ENCODE results near the gene DCAF15. TPM values are rescaled to one million over a fixed set of nuclear protein-coding genes. Genes with fewer than 3 reads are reported as not detected.

DCAF15 gene
- polyA plus RNA-seq, 3 donors from 2014 or later, result 2.4 to 9.4 (median 4.2) TPM

DNA sequence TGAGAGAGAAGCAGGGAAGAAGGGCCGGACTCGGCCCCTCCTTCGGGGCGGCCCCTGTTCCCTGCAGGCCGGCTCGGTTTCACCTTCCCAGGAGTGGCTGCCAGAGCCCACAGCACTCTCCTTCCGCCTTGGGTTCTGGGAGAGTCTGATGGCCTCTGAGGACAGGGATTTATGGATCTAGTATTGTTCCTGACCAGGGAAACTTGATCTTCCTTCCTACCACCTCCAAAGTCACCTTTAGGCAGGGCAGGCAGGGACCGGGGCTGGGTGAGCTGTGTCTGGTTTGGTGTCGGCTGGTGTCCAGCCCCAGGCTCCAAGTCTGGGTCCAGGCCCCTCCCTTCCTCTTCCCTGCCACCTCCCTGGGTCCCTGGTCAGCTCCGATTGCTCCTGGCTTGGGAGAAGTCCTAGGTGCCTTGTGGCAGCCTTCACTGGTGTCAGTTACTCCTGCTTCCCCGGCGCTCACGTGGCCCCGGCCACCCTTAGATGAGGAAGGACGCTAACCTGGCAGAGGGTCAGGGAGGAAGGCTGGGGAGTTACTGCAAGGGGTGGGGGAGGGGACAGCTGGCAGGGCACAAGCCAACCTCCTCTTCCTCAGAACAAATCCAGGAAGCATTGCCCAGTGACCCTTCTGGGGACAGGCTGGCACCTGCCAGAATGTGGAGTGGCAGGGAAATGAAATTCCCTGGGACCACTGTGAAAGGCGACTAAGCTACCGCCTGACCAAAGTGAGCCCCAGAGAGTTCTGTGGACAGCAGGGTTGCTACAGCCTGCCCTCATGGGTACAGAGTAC lies 35.0 kb downstream of the DCAF15 start:
- Mint-ChIP-seq H3K4me3 (peak overlapping the region; percentile 72 to 77 (median 74)), H3K27ac (peak overlapping the region; percentile 96 to 100 (median 99)), H3K9me3 (no peaks in the 10 kb centered on the region), H3K27me3 (ENCODE audit: low read depth in 3 of 3) (peaks cover 6 to 8% (median 6%) of the 10 kb centered on the region in 3 donors), H3K36me3 (peaks cover 0 to 15% (median 9%) of the 10 kb centered on the region in 3 donors), H3K4me1 (peaks cover 32 to 65% of the 10 kb centered on the region in 2 donors)
- DNase-seq, result no peak

- H3K4me1 Mint-ChIP-seq, result peaks cover 32 to 59% of the 10 kb centered on the region in 2 donors
- H3K4me3 Mint-ChIP-seq, result no peak overlapping the region
- peak overlapping the region; percentile 40 to 100 (median 98) for H3K27ac Mint-ChIP-seq
- H3K36me3 Mint-ChIP-seq, result peaks cover 0 to 19% (median 9%) of the 10 kb centered on the region in 3 donors
- peaks cover 6 to 8% (median 6%) of the 10 kb centered on the region in 3 donors for H3K27me3 Mint-ChIP-seq (ENCODE audit: low read depth in 3 of 3)
- no peak for DNase-seq
- no peaks in the 10 kb centered on the region for H3K9me3 Mint-ChIP-seq
Observed at GRCh38 chr19:13989487-13989886, 37.2 kb downstream of the DCAF15 start.

DNA sequence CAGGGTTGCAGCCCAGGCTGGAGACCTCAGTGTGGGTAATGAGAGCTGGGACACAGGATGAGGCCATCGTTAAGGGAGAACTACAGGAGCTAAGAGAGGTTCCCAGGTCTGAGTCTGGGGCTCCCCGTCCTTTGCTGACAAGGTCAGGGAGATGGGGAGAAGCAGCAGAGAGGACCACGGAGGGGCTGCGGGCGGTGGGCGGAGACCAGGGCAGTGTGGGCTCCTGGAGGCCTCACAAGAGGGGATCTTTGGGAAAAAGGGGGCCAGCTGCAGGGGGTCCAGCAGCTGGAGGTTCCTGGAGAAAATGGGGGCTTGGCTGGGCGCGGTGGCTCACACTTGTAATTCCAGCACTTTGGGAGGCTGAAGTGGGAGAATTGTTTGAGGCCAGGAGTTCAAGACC lies 37.8 kb downstream of the DCAF15 start:
- H3K9me3 Mint-ChIP-seq, result no peaks in the 10 kb centered on the region
- H3K4me1 Mint-ChIP-seq, result peaks cover 31 to 55% of the 10 kb centered on the region in 2 donors
- DNase-seq, result no peak
- peaks cover 6 to 8% (median 6%) of the 10 kb centered on the region in 3 donors for H3K27me3 Mint-ChIP-seq (ENCODE audit: low read depth in 3 of 3)
- no peak overlapping the region for H3K4me3 Mint-ChIP-seq
- peak overlapping the region in 5 of 6 donors; percentile 68 to 100 (median 96) for H3K27ac Mint-ChIP-seq
- H3K36me3 Mint-ChIP-seq, result peaks cover 0 to 19% (median 9%) of the 10 kb centered on the region in 3 donors

- Mint-ChIP-seq H3K4me1 (peaks cover 11 to 36% of the 10 kb centered on the region in 2 donors), H3K27ac (peak overlapping the region in 3 of 6 donors; percentile 43 to 81 (median 50))
Observed at GRCh38 chr19:13992025-13992424, 39.7 kb downstream of the DCAF15 start.

GRCh38 chr19:13993590-13994300 lies 41.4 kb downstream of the DCAF15 start:
- H3K36me3 Mint-ChIP-seq, result peaks cover 0 to 21% (median 9%) of the 10 kb centered on the region in 3 donors
- peak overlapping the region in 1 of 6 donors; percentile 49 for H3K27ac Mint-ChIP-seq
- peaks cover 0 to under 1% (median 0%) of the 10 kb centered on the region in 3 donors for H3K27me3 Mint-ChIP-seq (ENCODE audit: low read depth in 3 of 3)
- no peak overlapping the region for H3K4me3 Mint-ChIP-seq
- peaks cover 0 to 18% of the 10 kb centered on the region in 2 donors for H3K4me1 Mint-ChIP-seq
- no peaks in the 10 kb centered on the region for H3K9me3 Mint-ChIP-seq
- no peak for DNase-seq

More at GRCh38 chr19:13992025-13992424, 39.7 kb downstream of the DCAF15 start:
- no peak for DNase-seq
- no peak overlapping the region for H3K4me3 Mint-ChIP-seq
- no peaks in the 10 kb centered on the region for H3K9me3 Mint-ChIP-seq
- peaks cover 0 to 2% (median 2%) of the 10 kb centered on the region in 3 donors for H3K27me3 Mint-ChIP-seq (ENCODE audit: low read depth in 3 of 3)
- H3K36me3 Mint-ChIP-seq, result peaks cover 0 to 19% (median 9%) of the 10 kb centered on the region in 3 donors

GRCh38 chr19:13995017-13995728 lies 42.9 kb downstream of the DCAF15 start:
- no peak overlapping the region for H3K4me3 Mint-ChIP-seq
- H3K9me3 Mint-ChIP-seq, result no peaks in the 10 kb centered on the region
- H3K27ac Mint-ChIP-seq, result peak overlapping the region in 1 of 6 donors; percentile 34
- H3K36me3 Mint-ChIP-seq, result peaks cover 0 to 16% (median 5%) of the 10 kb centered on the region in 3 donors
- H3K4me1 Mint-ChIP-seq, result peaks cover 0 to 9% of the 10 kb centered on the region in 2 donors
- H3K27me3 Mint-ChIP-seq (ENCODE audit: low read depth in 3 of 3), result no peaks in the 10 kb centered on the region
- DNase-seq, result no peak

GRCh38 chr19:13995878-13996765 lies 43.8 kb downstream of the DCAF15 start:
- no peak overlapping the region for H3K27ac Mint-ChIP-seq
- H3K36me3 Mint-ChIP-seq, result peaks cover 0 to 11% (median under 1%) of the 10 kb centered on the region in 3 donors
- DNase-seq, result no peak
- no peak overlapping the region for H3K4me3 Mint-ChIP-seq
- H3K4me1 Mint-ChIP-seq, result peaks cover 3 to 13% of the 10 kb centered on the region in 2 donors
- no peaks in the 10 kb centered on the region for H3K9me3 Mint-ChIP-seq
- H3K27me3 Mint-ChIP-seq (ENCODE audit: low read depth in 3 of 3), result peaks cover 0 to 2% (median 0%) of the 10 kb centered on the region in 3 donors

DNA sequence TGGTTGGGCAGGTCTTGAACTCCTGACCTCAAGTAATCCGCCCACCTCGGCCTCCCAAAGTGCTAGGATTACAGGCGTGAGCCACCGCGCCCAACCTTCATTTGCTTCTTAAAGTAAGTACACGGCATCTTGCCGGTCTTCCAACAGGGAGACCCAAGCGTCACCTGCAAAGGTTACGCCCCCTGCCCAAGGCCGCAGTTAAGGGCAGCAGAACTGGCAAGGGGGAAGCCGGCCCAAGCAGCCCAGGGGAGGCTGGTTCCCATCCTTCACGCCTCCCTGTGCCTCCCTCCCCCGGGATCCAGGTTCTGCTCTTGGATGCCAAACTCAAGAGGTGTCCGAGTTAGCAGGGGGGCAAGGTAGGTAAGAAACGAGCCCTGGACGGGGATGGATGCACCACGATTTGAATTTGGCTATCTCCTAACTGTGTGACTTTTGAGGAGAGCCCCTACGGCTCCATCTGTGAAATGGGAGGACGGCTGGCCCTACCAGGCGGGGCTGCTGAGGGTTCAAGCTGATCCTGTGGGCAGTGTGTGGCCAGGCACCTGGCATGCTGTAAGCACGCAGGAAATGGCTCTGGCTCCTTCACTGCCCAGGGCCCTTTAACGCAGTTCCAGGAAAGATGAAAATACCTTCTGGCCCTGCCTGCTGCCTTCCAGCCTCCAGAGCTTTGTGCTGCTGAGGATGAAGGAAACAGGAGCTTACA lies 44.8 kb downstream of the DCAF15 start:
- H3K9me3 Mint-ChIP-seq, result no peaks in the 10 kb centered on the region
- H3K4me3 Mint-ChIP-seq, result no peak overlapping the region
- no peak for DNase-seq
- H3K27ac Mint-ChIP-seq, result no peak overlapping the region
- peaks cover 8 to 14% of the 10 kb centered on the region in 2 donors for H3K4me1 Mint-ChIP-seq
- H3K27me3 Mint-ChIP-seq (ENCODE audit: low read depth in 3 of 3), result peaks cover 0 to 5% (median 0%) of the 10 kb centered on the region in 3 donors
- peaks cover 0 to 10% (median 0%) of the 10 kb centered on the region in 3 donors for H3K36me3 Mint-ChIP-seq

- peaks cover 13 to 17% of the 10 kb centered on the region in 2 donors for H3K4me1 Mint-ChIP-seq
- no peak for DNase-seq
- peaks cover 0 to 5% (median 4%) of the 10 kb centered on the region in 3 donors for H3K27me3 Mint-ChIP-seq (ENCODE audit: low read depth in 3 of 3)
- no peak overlapping the region for H3K4me3 Mint-ChIP-seq
- H3K9me3 Mint-ChIP-seq, result no peaks in the 10 kb centered on the region
- H3K27ac Mint-ChIP-seq, result no peak overlapping the region
- H3K36me3 Mint-ChIP-seq, result peaks cover 0 to 8% (median 0%) of the 10 kb centered on the region in 3 donors
Observed at GRCh38 chr19:13997631-13997962, 45.3 kb downstream of the DCAF15 start.

DNA sequence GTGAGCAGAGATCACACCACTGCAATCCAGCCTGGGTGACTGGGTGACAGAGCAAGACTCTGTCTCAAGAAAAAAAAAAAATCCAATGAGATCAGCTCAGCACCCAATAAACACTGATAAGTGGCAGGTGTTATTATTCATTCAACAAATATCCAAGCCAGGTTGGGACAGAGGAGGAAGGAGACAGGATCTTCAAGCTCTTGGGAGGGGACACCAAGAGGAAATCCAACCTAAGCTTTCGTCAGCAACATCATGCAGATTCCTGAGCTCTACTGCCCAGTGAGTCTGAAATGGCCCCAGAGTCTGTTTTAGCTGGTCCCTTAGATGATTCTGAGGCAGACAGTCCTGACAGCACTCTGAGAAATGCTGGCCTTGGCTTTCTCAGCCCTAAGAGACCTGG lies 46.1 kb downstream of the DCAF15 start:
- DNase-seq, result no peak
- H3K27ac Mint-ChIP-seq, result peak overlapping the region in 4 of 6 donors; percentile 40 to 65 (median 50)

GRCh38 chr19:13999085-13999484 lies 46.8 kb downstream of the DCAF15 start:
- H3K4me3 Mint-ChIP-seq, result no peak overlapping the region

More for the DNA sequence above, 46.1 kb downstream of the DCAF15 start:
- Mint-ChIP-seq H3K4me1 (peaks cover 21 to 26% of the 10 kb centered on the region in 2 donors), H3K27me3 (ENCODE audit: low read depth in 3 of 3) (peaks cover 0 to 6% (median 5%) of the 10 kb centered on the region in 3 donors), H3K9me3 (no peaks in the 10 kb centered on the region), H3K4me3 (no peak overlapping the region), H3K36me3 (peaks cover 0 to 4% (median 0%) of the 10 kb centered on the region in 3 donors)

More at GRCh38 chr19:13999085-13999484, 46.8 kb downstream of the DCAF15 start:
- Mint-ChIP-seq H3K9me3 (no peaks in the 10 kb centered on the region), H3K27me3 (ENCODE audit: low read depth in 3 of 3) (peaks cover 0 to 6% (median 5%) of the 10 kb centered on the region in 3 donors), H3K36me3 (peaks cover 0 to 4% (median 0%) of the 10 kb centered on the region in 3 donors), H3K4me1 (peaks cover 25 to 28% of the 10 kb centered on the region in 2 donors), H3K27ac (peak overlapping the region in 4 of 6 donors; percentile 31 to 65 (median 50))
- no peak for DNase-seq

Measured in immature natural killer cell (primary cell).